CD4-positive, alpha-beta T cell (primary cell): ENCODE results near the gene NOS3. TPM values are rescaled to one million over a fixed set of nuclear protein-coding genes. Genes with fewer than 3 reads are reported as not detected.

Experiments used
- ATAC-seq: fragments of 200-7000 bp; cut with Tn5 transposase; one replicate; pipeline ENCODE4 v1.10.0; 2022; ENCODE audit warnings: mild to moderate bottlenecking; ENCODE audit not compliant: poor library complexity
- CTCF ChIA-PET: fragments of 350-600 bp; sonication (Branson Sonifier 250); formaldehyde crosslinking; loops from one replicate; lab custom pipeline; 2021; ENCODE audit warnings: antibody characterized with exemption, inconsistent platforms; lab: Charles Lee
- POLR2A ChIA-PET: fragments of 350-600 bp; sonication (Branson Sonifier 250); formaldehyde crosslinking; loops from one replicate; lab custom pipeline; 2021; ENCODE audit warnings: antibody characterized with exemption, inconsistent platforms; lab: Charles Lee
- DNase-seq, 14 experiments: peaks; one replicate each; pipeline ENCODE4 v3.0.0-alpha.2; 2013 to 2020; ENCODE audit warnings: mixed read lengths in 2 of 14
- H3K27ac ChIP-seq, 2 donors: one replicate each; pipeline versions ENCODE4 v1.5.1 to v1.7.0; 2013; ENCODE audit warnings: low read length in 2 of 2, low read depth in 1 of 2, mild to moderate bottlenecking in 1 of 2
- H3K27me3 ChIP-seq, 2 experiments: 1 replicate in 1 of 2; 2 replicates in 1 of 2; pipeline versions ENCODE4 v1.6.1 to v1.7.0; 2013; ENCODE audit warnings: low read length in 2 of 2, control low read depth in 1 of 2, mild to moderate bottlenecking in 1 of 2, moderate library complexity in 1 of 2; ENCODE audit not compliant: insufficient read depth in 2 of 2, control insufficient read depth in 1 of 2
- H3K36me3 ChIP-seq: one replicate; pipeline ENCODE4 v1.6.1; 2013; ENCODE audit warnings: low read length, control low read depth; ENCODE audit not compliant: insufficient read depth
- H3K4me1 ChIP-seq: one replicate; pipeline ENCODE4 v1.6.1; 2013; ENCODE audit warnings: low read length, control low read depth; ENCODE audit not compliant: insufficient read depth
- H3K4me3 ChIP-seq: one replicate; pipeline ENCODE4 v1.5.1; 2013; ENCODE audit warnings: mild to moderate bottlenecking, low read length, moderate library complexity
- H3K9me3 ChIP-seq, 2 experiments: 1 replicate in 1 of 2; 2 replicates in 1 of 2; pipeline versions ENCODE4 v1.6.1 to v1.7.0; 2013; ENCODE audit warnings: low read length in 2 of 2, mild to moderate bottlenecking in 2 of 2, control low read depth in 1 of 2, moderate library complexity in 1 of 2; ENCODE audit not compliant: control insufficient read depth in 1 of 2, insufficient read depth in 1 of 2
- H3K27ac Mint-ChIP-seq: one replicate; pipeline ENCODE4 v1.8.0; 2020; ENCODE audit warnings: mixed read lengths
- H3K27me3 Mint-ChIP-seq: one replicate; pipeline ENCODE4 v1.8.0; 2021; ENCODE audit warnings: mixed read lengths
- H3K36me3 Mint-ChIP-seq: one replicate; pipeline ENCODE4 v1.8.0; 2021; ENCODE audit warnings: low read depth, mixed read lengths
- H3K4me1 Mint-ChIP-seq: one replicate; pipeline ENCODE4 v1.8.0; 2021; ENCODE audit warnings: low read depth, mixed read lengths
- H3K4me3 Mint-ChIP-seq: one replicate; pipeline ENCODE4 v1.8.0; 2020; ENCODE audit warnings: mild to moderate bottlenecking, mixed read lengths
- H3K9me3 Mint-ChIP-seq: one replicate; pipeline ENCODE4 v1.8.0; 2020; ENCODE audit warnings: mixed read lengths
- intact Hi-C, 2 experiments: fragments of 100-400 bp; cut with DNase I in 1 of 2; cut with micrococcal nuclease in 1 of 2; formaldehyde crosslinking; loops; one replicate each; pipeline versions ENCODE4 v1.15.1 to v1.9.0; 2023 to 2025; cut with DNase I, micrococcal nuclease
- total RNA-seq, 174 experiments: library from RNA in 2 of 174; stranded (reverse) in 2 of 174; gene quantifications; one replicate each; pipeline ENCODE4 v1.2.3 and lab custom pipeline; 2021 to 2026
- TF ChIP-seq, protein P1 (sequence below): fragments of 200-600 bp; IDR thresholded peaks from one replicate; pipeline ENCODE4 v1.8.0; 2022; ENCODE audit warnings: antibody characterized with exemption, mild to moderate bottlenecking

The NOS3 gene
- total RNA-seq, 2 experiments from 2014 or later, result 3.9 to 7.1 TPM

DNA sequence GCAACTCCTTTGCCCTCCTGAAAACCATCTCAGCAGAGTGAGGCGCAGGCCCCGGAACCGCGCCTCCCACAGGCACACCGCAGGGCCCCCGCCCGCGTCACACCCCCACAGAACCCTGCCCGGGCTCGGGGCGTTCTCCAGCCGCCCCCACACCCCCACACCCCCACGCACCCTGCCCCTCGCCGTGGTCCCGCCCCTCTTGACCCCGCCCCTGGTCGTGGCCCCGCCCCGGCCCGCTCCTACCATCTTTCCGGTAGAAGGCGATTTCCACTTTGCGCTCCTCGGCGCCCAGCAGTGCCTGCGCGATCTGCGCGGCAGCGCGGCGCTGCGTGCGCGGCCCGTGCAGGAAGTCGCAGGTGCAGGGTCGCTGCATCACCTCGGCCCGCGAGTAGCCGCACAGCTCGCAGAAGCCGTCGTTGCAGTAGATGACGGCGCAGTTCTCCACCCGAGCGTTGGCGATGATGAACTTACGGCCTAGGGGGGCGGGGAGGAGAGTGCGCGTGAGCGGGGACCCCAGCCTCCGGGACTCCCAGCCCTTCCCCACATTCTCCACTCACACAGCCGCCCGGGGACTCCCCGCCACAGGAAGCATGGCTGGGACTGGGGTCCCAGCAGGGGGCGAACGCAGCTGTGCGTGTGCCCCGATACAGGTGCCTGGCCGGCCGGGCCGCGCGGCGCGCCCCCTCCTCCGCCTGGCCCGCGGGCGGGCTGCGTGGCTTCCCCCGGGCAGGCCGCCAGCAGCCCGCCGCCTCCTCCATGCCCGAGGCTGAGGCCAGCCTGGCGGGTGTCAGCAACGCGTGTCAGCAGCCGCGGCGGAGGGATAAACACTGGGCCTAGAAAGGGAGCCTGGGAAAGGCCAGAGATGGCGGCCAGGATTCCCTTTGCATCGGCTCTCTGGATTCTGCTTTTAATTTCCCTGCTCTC lies 16.1 kb upstream of the NOS3 start:
- CTCF ChIA-PET, result interaction anchor here (0.9 to 2.7 kb wide), 4 partner anchors 10 to 44 kb away, joined by 3 to 24 read pairs (median 5); no protein-coding TSS in a partner anchor
- Histone ChIP-seq H3K4me3 (peak overlapping the region; percentile 65), H3K4me1 (peaks cover 64% of the 10 kb centered on the region), H3K36me3 (no peaks in the 10 kb centered on the region), H3K27me3 (peaks cover 24 to 30% of the 10 kb centered on the region in 2 experiments), H3K9me3 (peaks cover 0 to 7% of the 10 kb centered on the region in 2 experiments), H3K27ac (peak overlapping the region; percentile 62 to 63)
- TF ChIP-seq, protein P1, sequence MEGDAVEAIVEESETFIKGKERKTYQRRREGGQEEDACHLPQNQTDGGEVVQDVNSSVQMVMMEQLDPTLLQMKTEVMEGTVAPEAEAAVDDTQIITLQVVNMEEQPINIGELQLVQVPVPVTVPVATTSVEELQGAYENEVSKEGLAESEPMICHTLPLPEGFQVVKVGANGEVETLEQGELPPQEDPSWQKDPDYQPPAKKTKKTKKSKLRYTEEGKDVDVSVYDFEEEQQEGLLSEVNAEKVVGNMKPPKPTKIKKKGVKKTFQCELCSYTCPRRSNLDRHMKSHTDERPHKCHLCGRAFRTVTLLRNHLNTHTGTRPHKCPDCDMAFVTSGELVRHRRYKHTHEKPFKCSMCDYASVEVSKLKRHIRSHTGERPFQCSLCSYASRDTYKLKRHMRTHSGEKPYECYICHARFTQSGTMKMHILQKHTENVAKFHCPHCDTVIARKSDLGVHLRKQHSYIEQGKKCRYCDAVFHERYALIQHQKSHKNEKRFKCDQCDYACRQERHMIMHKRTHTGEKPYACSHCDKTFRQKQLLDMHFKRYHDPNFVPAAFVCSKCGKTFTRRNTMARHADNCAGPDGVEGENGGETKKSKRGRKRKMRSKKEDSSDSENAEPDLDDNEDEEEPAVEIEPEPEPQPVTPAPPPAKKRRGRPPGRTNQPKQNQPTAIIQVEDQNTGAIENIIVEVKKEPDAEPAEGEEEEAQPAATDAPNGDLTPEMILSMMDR, result peak; percentile 24
- Mint-ChIP-seq H3K27me3 (peaks cover 25% of the 10 kb centered on the region), H3K27ac (peak overlapping the region; percentile 91), H3K9me3 (no peaks in the 10 kb centered on the region), H3K4me3 (peak overlapping the region; percentile 90), H3K4me1 (peaks cover 60% of the 10 kb centered on the region), H3K36me3 (no peaks in the 10 kb centered on the region)
- POLR2A ChIA-PET, result interaction anchor here (0.6 to 3.3 kb wide), 10 partner anchors 10 to 534 kb away, joined by 3 to 20 read pairs (median 5); partner anchors contain the start of gene ABCB8
- peak; percentile 69 for ATAC-seq
- DNase-seq, result peak; percentile 76 to 93 (median 84)
- intact Hi-C loops, result loop anchor here (5.0 to 10.0 kb wide), 2 partner anchors 38 to 110 kb away; partner anchors contain the start of genes AGAP3 (in 1 of the 2), FASTK (in 1 of the 2) and TMUB1 (in 1 of the 2)

DNA sequence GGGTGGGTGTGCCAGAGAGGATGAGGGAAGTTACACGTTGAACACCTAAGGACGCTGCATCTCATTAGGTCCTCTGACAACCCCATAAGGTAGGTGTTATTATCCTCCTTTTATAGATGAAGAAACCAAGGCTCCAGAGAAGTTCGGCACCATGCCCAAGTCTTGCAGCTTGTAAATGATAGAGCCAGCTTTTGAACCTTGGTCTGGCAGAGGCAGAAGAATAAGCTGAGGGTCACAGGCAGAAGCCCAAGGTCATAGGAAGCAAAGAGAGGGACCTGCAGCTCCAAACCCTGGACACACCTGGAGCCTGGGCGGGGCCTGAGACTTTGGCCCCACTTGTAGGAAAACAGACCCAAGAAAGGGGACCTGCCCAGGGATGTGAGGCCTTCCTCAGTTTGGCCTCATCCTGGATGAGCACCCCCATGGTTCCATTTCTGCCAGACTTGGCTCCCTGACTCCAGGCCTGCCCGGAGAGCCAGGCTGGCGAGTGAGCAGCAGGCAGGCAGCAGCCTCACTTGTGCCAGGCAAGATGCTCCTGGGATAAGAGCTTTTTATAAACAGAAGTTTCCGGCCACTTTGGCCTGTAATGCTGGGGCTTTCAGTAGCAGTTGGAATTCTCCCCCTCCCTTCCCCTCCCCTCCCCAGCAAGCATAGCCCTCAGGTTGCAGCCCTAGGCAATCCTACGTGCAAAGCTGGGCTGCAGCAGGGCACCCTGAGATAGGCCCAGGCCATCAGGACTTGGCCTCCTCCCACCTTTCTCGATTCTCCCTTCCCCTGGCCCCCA lies 15.1 kb upstream of the NOS3 start:
- Mint-ChIP-seq H3K27me3 (peaks cover 30% of the 10 kb centered on the region), H3K36me3 (no peaks in the 10 kb centered on the region), H3K4me1 (peaks cover 61% of the 10 kb centered on the region), H3K4me3 (peak overlapping the region; percentile 90), H3K9me3 (no peaks in the 10 kb centered on the region), H3K27ac (peak overlapping the region; percentile 81)
- CTCF ChIA-PET, result interaction anchor here (0.9 to 2.7 kb wide), 5 partner anchors 9 to 43 kb away, joined by 3 to 24 read pairs (median 3); no protein-coding TSS in a partner anchor
- DNase-seq, result no peak
- H3K4me3 ChIP-seq, result peak overlapping the region; percentile 65
- peaks cover 67% of the 10 kb centered on the region for H3K4me1 ChIP-seq
- H3K9me3 ChIP-seq, result peaks cover 0 to 9% of the 10 kb centered on the region in 2 experiments
- ATAC-seq, result no peak
- H3K27ac ChIP-seq, result no peak overlapping the region
- no peaks in the 10 kb centered on the region for H3K36me3 ChIP-seq
- TF ChIP-seq, protein P1, result no peak
- peaks cover 26 to 37% of the 10 kb centered on the region in 2 experiments for H3K27me3 ChIP-seq
- intact Hi-C loops, result loop anchor here (5.0 to 10.0 kb wide), 2 partner anchors 37 to 109 kb away; partner anchors contain the start of genes AGAP3 (in 1 of the 2), FASTK (in 1 of the 2) and TMUB1 (in 1 of the 2)
- POLR2A ChIA-PET, result interaction anchor here (1.0 to 3.3 kb wide), 6 partner anchors 9 to 105 kb away, joined by 3 to 20 read pairs (median 6); no protein-coding TSS in a partner anchor
